K562 (cell line): ENCODE data around the gene DIRAS3. TPM values are rescaled to one million over a fixed set of nuclear protein-coding genes. Genes with fewer than 3 reads are reported as not detected.

ENCODE experiments used
- ATAC-seq: fragments of 200-7000 bp; cut with Tn5 transposase; 3 replicates; pipeline ENCODE4 v1.9.1; 2020; ENCODE audit warnings: moderate library complexity
- BruUV-seq: library from RNA; stranded (reverse); fragments of 400-500 nt; replicated peaks from 2 replicates; lab custom pipeline; 2021; lab: Mats Ljungman, UMichigan
- CTCF ChIA-PET: fragments of 300-600 bp; formaldehyde crosslinking; extraction: SDS; loops from one replicate; lab custom pipeline; 2021; ENCODE audit warnings: low intra/inter-chr PET ratio; lab: Yijun Ruan, JAX
- POLR2A ChIA-PET: fragments of 300-600, 350-650 bp; sonication (Branson Sonifier 250); formaldehyde crosslinking; extraction: SDS; loops from one replicate; lab custom pipeline; 2021; ENCODE audit warnings: antibody characterized with exemption, inconsistent platforms; lab: Yijun Ruan, JAX
- DNase-seq, 4 experiments: peaks; one replicate each; pipeline versions ENCODE4 v3.0.0 to v3.0.0-alpha.2; 2011 to 2018; ENCODE audit warnings: low spot score in 3 of 4, mixed read lengths in 3 of 4; ENCODE audit errors: extremely low read depth in 1 of 4
- FAIRE-seq: peaks from 2 replicates; lab custom pipeline; 2011; peaks lifted over from hg19 to GRCh38; lab: Jason Lieb, UNC
- H2AFZ ChIP-seq: 2 replicates; pipeline ENCODE4 v1.6.0; 2011; ENCODE audit warnings: low read depth, low read length, control low read depth, inconsistent platforms
- H3K27ac ChIP-seq: fragments of 200-600 bp; 3 replicates; pipeline ENCODE4 v1.8.0; 2011; ENCODE audit warnings: low read depth, mild to moderate bottlenecking, control low read depth, inconsistent platforms, low read length, moderate library complexity, mixed read lengths; ENCODE audit errors: extremely low read depth
- H3K27me3 ChIP-seq, 2 experiments: fragments of 300-600 bp in 1 of 2; 2 replicates in 1 of 2; 3 replicates in 1 of 2; pipeline versions ENCODE4 v1.6.0 to v1.8.0; 2011; ENCODE audit warnings: inconsistent platforms in 2 of 2, low read length in 2 of 2, mild to moderate bottlenecking in 1 of 2, mixed read lengths in 1 of 2, moderate library complexity in 1 of 2; ENCODE audit not compliant: control insufficient read depth in 2 of 2, insufficient read depth in 2 of 2
- H3K36me3 ChIP-seq: fragments of 300-600 bp; 3 replicates; pipeline ENCODE4 v1.8.0; 2011; ENCODE audit warnings: mild to moderate bottlenecking, low read length, inconsistent platforms; ENCODE audit not compliant: control insufficient read depth, insufficient read depth
- H3K4me1 ChIP-seq, 2 experiments: fragments of 200-600 bp in 1 of 2; replicated peaks in 1 of 2; 2 replicates in 1 of 2; 3 replicates in 1 of 2; pipeline versions ENCODE4 v1.5.1 to v1.8.0; 2011; ENCODE audit warnings: inconsistent platforms in 2 of 2, low read length in 2 of 2, mild to moderate bottlenecking in 1 of 2, mixed read lengths in 1 of 2, moderate library complexity in 1 of 2; ENCODE audit not compliant: control insufficient read depth in 2 of 2, insufficient read depth in 2 of 2
- H3K4me2 ChIP-seq: 2 replicates; pipeline ENCODE4 v1.6.1; 2011; ENCODE audit warnings: low read length, control low read depth, inconsistent platforms, mixed read lengths; ENCODE audit not compliant: insufficient read depth
- H3K4me3 ChIP-seq: fragments of 200-600 bp; sonication (generic), shearing (Covaris generic); 2 replicates; pipeline ENCODE4 v1.5.1; 2016; ENCODE audit warnings: control low read depth, inconsistent platforms
- H3K79me2 ChIP-seq: fragments of 200-600 bp; 3 replicates; pipeline ENCODE4 v1.8.0; 2011; ENCODE audit warnings: low read length, inconsistent platforms; ENCODE audit not compliant: control insufficient read depth, insufficient read depth
- H3K9ac ChIP-seq, 2 experiments: 2 replicates each; pipeline versions ENCODE4 v1.6.0 to v1.6.1; 2011; ENCODE audit warnings: low read depth in 2 of 2, low read length in 2 of 2, control low read depth in 1 of 2, inconsistent platforms in 1 of 2, mild to moderate bottlenecking in 1 of 2, mixed read lengths in 1 of 2; ENCODE audit not compliant: insufficient read depth in 1 of 2
- H3K9me1 ChIP-seq: one replicate; pipeline ENCODE4 v1.6.0; 2011; ENCODE audit warnings: inconsistent platforms, mild to moderate bottlenecking, low read length, moderate library complexity; ENCODE audit not compliant: control insufficient read depth, insufficient read depth
- H3K9me3 ChIP-seq: replicated peaks from 2 replicates; pipeline ENCODE4 v1.5.1; 2011; ENCODE audit warnings: low read depth, low read length, inconsistent platforms; ENCODE audit not compliant: control insufficient read depth, insufficient read depth
- H4K20me1 ChIP-seq: replicated peaks from 2 replicates; pipeline ENCODE4 v1.6.1; 2011; ENCODE audit warnings: low read length, inconsistent platforms, mixed read lengths; ENCODE audit not compliant: control insufficient read depth, insufficient read depth
- ADNP ChIP-seq: fragments of 200-800 bp; sonication (Bioruptor generic); IDR thresholded peaks from 2 replicates; pipeline ENCODE4 v1.6.1; 2016; ENCODE audit warnings: missing genetic modification characterization, missing compliant biosample characterization
- BRF1 ChIP-seq: IDR thresholded peaks from 3 replicates; pipeline ENCODE4 v1.6.1; 2011; ENCODE audit warnings: borderline replicate concordance, mild to moderate bottlenecking; ENCODE audit not compliant: insufficient read length; ENCODE audit errors: extremely low read depth
- HDGF ChIP-seq: fragments of 450-650 bp; IDR thresholded peaks from 2 replicates; pipeline ENCODE4 v1.6.1; 2016
- WGBS: fragments of 100-300 bp; shearing (Covaris generic); methylation state at CpG from one replicate; pipeline ENCODE4 v1.1.6; 2016; ENCODE audit warnings: low coverage, mixed read lengths; ENCODE audit not compliant: insufficient coverage; ENCODE audit errors: missing lambda C conversion rate; 5-methylcytosine and 5-hydroxymethylcytosine counted together
- in situ Hi-C: fragments of 300-500 bp; cut with MboI; formaldehyde crosslinking; loops from 4 replicates; pipeline ENCODE4 v1.15.0; 2018; ENCODE audit warnings: inconsistent platforms, mixed read lengths
- intact Hi-C: fragments of 100-400 bp; cut with micrococcal nuclease; formaldehyde crosslinking; loops from 2 replicates; pipeline ENCODE4 v1.14.2; 2022
- polyA plus RNA-seq, 8 experiments: library from polyadenylated mRNA; depleted of rRNA in 4 of 8; stranded (reverse) in 5 of 8; unstranded in 3 of 8; fragments of >200 nt; fragmentation: Nextera tagmentation in 2 of 8; fragmentation: Illumina TruSeq in 1 of 8; extraction: Ambion mirVana in 2 of 8; extraction: Trizol in 1 of 8; gene quantifications; 2 replicates each; pipeline versions ENCODE4 v1.2.1 to v1.2.3, GENCODE V29; 2011 to 2014; ENCODE audit warnings: inconsistent platforms in 1 of 8, missing spikeins in 1 of 8
- total RNA-seq, 7 experiments: library from RNA; depleted of rRNA in 6 of 7; stranded (reverse); fragments of >200 nt in 6 of 7; fragmentation: Illumina TruSeq in 2 of 7; extraction: Trizol in 2 of 7; gene quantifications; 2 replicates each; pipeline versions ENCODE4 v1.2.1 to v1.2.3, GENCODE V29; 2011 to 2021; ENCODE audit warnings: low replicate concordance in 1 of 7
- TF ChIP-seq, protein P1 (sequence below): fragments of 250-450 bp; sonication (Bioruptor Pico); IDR thresholded peaks from 2 replicates; pipeline ENCODE4 v1.8.0; 2022; ENCODE audit warnings: moderate library complexity, mild to moderate bottlenecking, inconsistent platforms
- TF ChIP-seq, protein P2 (sequence below): fragments of 450-650 bp; IDR thresholded peaks from 2 replicates; pipeline ENCODE4 v1.6.1; 2016
- TF ChIP-seq, protein P3 (sequence below): sonication (generic); formaldehyde crosslinking; IDR thresholded peaks from 2 replicates; pipeline ENCODE4 v1.8.1; 2023; ENCODE audit warnings: mild to moderate bottlenecking, missing genetic modification reagents

The DIRAS3 gene
- total and polyA plus RNA-seq, 9 of the 15 experiments (the other 6 are each of a cell fraction or from before 2014, with no cell fraction given) = 7.9 to 96.1 (median 41.7) TPM

DNA sequence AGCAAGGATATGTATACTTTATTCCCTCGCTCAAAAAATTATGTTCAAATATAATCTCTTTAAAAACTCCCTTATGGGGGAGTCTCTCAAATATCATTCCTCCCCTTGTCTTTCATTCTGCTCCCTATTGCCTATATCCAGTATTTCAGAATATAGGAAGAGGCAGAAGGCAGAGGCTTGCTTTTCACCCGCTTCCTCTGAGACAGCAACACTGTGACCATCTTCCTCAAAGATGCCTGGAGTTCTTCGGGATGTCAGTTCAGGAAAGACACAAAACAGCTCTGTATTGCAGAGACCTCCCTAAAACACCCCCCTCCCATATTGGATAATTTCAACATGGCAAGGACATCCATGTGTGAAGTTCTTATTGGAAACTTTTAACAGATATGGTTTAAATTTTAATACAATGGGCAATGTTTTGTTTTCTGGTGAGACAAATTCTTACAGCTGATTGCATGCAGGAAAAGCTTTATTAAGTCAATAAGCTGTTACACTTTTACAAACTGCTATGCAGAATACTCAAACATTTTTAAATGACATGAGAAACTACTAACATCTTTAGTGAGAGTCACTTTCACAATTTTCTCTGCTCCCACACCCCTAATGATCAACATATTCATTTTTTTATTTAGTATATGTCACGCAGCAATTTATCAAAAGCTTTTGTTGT lies 4.8 kb downstream of the DIRAS3 start (continued):
- TF ChIP-seq, protein P1, sequence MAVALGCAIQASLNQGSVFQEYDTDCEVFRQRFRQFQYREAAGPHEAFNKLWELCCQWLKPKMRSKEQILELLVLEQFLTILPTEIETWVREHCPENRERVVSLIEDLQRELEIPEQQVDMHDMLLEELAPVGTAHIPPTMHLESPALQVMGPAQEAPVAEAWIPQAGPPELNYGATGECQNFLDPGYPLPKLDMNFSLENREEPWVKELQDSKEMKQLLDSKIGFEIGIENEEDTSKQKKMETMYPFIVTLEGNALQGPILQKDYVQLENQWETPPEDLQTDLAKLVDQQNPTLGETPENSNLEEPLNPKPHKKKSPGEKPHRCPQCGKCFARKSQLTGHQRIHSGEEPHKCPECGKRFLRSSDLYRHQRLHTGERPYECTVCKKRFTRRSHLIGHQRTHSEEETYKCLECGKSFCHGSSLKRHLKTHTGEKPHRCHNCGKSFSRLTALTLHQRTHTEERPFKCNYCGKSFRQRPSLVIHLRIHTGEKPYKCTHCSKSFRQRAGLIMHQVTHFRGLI (CRISPR knock-in tag) = no peak
- TF ChIP-seq BRF1 = no peak
- TF ChIP-seq, all 486 proteins: peak for 8

DNA sequence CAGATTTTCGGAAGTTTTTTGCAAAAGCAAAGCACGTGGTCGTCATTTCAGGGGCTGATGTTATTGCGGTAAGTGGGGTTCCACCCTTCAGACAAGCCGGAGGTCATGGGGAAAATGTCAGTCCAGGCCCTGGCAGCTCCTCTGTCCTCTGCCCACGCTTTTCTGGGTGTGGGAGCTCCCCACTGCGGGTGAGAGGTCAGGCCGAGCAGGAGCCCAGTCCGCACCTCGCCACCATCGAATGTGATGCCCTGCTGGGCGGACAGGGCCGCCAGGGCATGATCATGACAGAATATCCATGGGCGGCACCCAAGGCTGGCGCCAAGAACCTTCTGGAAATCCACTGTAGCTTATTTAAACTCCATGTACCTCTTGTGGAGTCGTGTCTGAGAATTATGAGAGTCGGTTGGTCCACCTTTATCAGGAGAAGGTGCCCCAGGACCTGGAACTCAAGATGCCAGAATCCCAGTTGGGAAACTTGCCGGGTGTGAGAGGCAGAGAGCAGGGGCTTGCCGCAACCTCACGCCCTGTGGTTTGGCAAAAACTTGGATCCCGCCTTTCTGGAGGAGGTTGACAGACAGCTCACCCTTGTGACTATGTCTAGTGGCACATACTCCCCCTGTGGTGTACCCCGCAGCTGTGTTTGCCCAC lies 6.9 kb downstream of the DIRAS3 start:
- Histone ChIP-seq H3K79me2 (no peaks in the 10 kb centered on the region), H3K9me3 (no peaks in the 10 kb centered on the region), H3K9ac (no peak overlapping the region), H4K20me1 (no peaks in the 10 kb centered on the region), H3K4me1 (peaks cover 3 to 13% of the 10 kb centered on the region in 2 experiments; a peak in 4 of 5 replicates), H3K4me3 (no peak overlapping the region), H3K27ac (no peak overlapping the region), H3K27me3 (peaks cover 0 to 4% of the 10 kb centered on the region in 2 experiments; a peak in 1 of 5 replicates), H3K36me3 (no peaks in the 10 kb centered on the region), H3K9me1 (no peaks in the 10 kb centered on the region), H2AFZ (peak overlapping the region; percentile 81), H3K4me2 (no peak overlapping the region; the same call in 1 of the 2 replicates)
- 38% methylated on average over 21 of the region's 22 CpGs for WGBS
- ChIA-PET CTCF (no interaction called here), POLR2A (interaction anchor here (0.5 to 0.8 kb wide), 2 partner anchors 84 to 170 kb away, joined by 3 read pairs; no protein-coding TSS in a partner anchor)
- DNase-seq (no peak), FAIRE-seq (no peak), ATAC-seq (no peak)
- no TSS peak for BruUV-seq
- intact Hi-C loops (no loop called here), in situ Hi-C loops (no loop called here)
- TF ChIP-seq, protein P2, sequence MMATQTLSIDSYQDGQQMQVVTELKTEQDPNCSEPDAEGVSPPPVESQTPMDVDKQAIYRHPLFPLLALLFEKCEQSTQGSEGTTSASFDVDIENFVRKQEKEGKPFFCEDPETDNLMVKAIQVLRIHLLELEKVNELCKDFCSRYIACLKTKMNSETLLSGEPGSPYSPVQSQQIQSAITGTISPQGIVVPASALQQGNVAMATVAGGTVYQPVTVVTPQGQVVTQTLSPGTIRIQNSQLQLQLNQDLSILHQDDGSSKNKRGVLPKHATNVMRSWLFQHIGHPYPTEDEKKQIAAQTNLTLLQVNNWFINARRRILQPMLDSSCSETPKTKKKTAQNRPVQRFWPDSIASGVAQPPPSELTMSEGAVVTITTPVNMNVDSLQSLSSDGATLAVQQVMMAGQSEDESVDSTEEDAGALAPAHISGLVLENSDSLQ = peak; percentile 22; the same call in 1 of the 2 replicates
- TF ChIP-seq, protein P3, sequence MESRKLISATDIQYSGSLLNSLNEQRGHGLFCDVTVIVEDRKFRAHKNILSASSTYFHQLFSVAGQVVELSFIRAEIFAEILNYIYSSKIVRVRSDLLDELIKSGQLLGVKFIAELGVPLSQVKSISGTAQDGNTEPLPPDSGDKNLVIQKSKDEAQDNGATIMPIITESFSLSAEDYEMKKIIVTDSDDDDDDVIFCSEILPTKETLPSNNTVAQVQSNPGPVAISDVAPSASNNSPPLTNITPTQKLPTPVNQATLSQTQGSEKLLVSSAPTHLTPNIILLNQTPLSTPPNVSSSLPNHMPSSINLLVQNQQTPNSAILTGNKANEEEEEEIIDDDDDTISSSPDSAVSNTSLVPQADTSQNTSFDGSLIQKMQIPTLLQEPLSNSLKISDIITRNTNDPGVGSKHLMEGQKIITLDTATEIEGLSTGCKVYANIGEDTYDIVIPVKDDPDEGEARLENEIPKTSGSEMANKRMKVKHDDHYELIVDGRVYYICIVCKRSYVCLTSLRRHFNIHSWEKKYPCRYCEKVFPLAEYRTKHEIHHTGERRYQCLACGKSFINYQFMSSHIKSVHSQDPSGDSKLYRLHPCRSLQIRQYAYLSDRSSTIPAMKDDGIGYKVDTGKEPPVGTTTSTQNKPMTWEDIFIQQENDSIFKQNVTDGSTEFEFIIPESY (CRISPR knock-in tag) = 0 out of 2 replicates have a peak, but pooled peaks have one; percentile 46
- TF ChIP-seq ADNP (tag) (no peak), HDGF (no peak)
